CD14-positive monocyte (primary cell): Measurements from ENCODE around the gene DYNC2LI1. TPM values are rescaled to one million over a fixed set of nuclear protein-coding genes. Genes with fewer than 3 reads are reported as not detected.

Experiments
- DNase-seq, 3 donors: peaks; one replicate each; pipeline ENCODE4 v3.0.0-alpha.2; 2011 to 2022
- H2AFZ ChIP-seq: 2 replicates; pipeline ENCODE4 v1.6.0; 2012; ENCODE audit warnings: mild to moderate bottlenecking, low read depth, low read length, inconsistent platforms; ENCODE audit not compliant: insufficient read depth, poor library complexity, severe bottlenecking
- H3K27ac ChIP-seq, 2 donors: 1 replicate in 1 of 2; 2 replicates in 1 of 2; pipeline ENCODE4 v1.5.1; 2012 to 2013; ENCODE audit warnings: low read length in 2 of 2, control low read depth in 1 of 2, inconsistent platforms in 1 of 2, low read depth in 1 of 2, mild to moderate bottlenecking in 1 of 2
- H3K27me3 ChIP-seq, 2 donors: one replicate each; pipeline versions ENCODE4 v1.6.0 to v1.6.1; 2011 to 2013; ENCODE audit warnings: low read length in 2 of 2; ENCODE audit not compliant: control insufficient read depth in 2 of 2, insufficient read depth in 2 of 2
- H3K36me3 ChIP-seq, 2 donors: replicated peaks in 1 of 2; 1 replicate in 1 of 2; 2 replicates in 1 of 2; pipeline versions ENCODE4 v1.5.1 to v1.6.1; 2012 to 2013; ENCODE audit warnings: low read length in 2 of 2, control low read depth in 1 of 2, inconsistent platforms in 1 of 2, mild to moderate bottlenecking in 1 of 2; ENCODE audit not compliant: insufficient read depth in 2 of 2, control insufficient read depth in 1 of 2
- H3K4me1 ChIP-seq, 2 donors: 1 replicate in 1 of 2; 2 replicates in 1 of 2; pipeline versions ENCODE4 v1.5.1 to v1.6.1; 2012 to 2013; ENCODE audit warnings: low read length in 2 of 2, control low read depth in 1 of 2, inconsistent platforms in 1 of 2, mild to moderate bottlenecking in 1 of 2, moderate library complexity in 1 of 2; ENCODE audit not compliant: insufficient read depth in 2 of 2, control insufficient read depth in 1 of 2
- H3K4me2 ChIP-seq: replicated peaks from 2 replicates; pipeline ENCODE3; 2012; ENCODE audit warnings: low read length, moderate library complexity, mild to moderate bottlenecking; ENCODE audit not compliant: poor library complexity, severe bottlenecking; ENCODE audit errors: extremely low read depth
- H3K4me3 ChIP-seq, 3 experiments: fragments of 200-600 bp in 1 of 3; sonication (generic) in 1 of 3; replicated peaks in 1 of 3; 1 replicate in 2 of 3; 2 replicates in 1 of 3; pipeline ENCODE4 v1.5.1; 2011 to 2013; ENCODE audit warnings: low read length in 3 of 3, mild to moderate bottlenecking in 3 of 3, control low read depth in 2 of 3, low read depth in 2 of 3, inconsistent platforms in 1 of 3, moderate library complexity in 1 of 3
- H3K79me2 ChIP-seq: 2 replicates; pipeline ENCODE4 v1.6.0; 2012; ENCODE audit warnings: mild to moderate bottlenecking, control low read depth, inconsistent platforms, low read length, moderate library complexity; ENCODE audit not compliant: insufficient read depth
- H3K9ac ChIP-seq: 2 replicates; pipeline ENCODE4 v1.6.0; 2017; ENCODE audit warnings: low read length, mild to moderate bottlenecking; ENCODE audit not compliant: insufficient read depth, poor library complexity, severe bottlenecking
- H3K9me3 ChIP-seq, 2 donors: replicated peaks in 1 of 2; 1 replicate in 1 of 2; 2 replicates in 1 of 2; pipeline versions ENCODE4 v1.5.1 to v1.6.1; 2012 to 2013; ENCODE audit warnings: low read length in 2 of 2, control low read depth in 1 of 2; ENCODE audit not compliant: control insufficient read depth in 1 of 2, insufficient read depth in 1 of 2
- H4K20me1 ChIP-seq: 2 replicates; pipeline ENCODE4 v1.6.0; 2012; ENCODE audit warnings: mild to moderate bottlenecking, low read length, control low read depth, moderate library complexity; ENCODE audit not compliant: insufficient read depth
- H3K27ac Mint-ChIP-seq, 7 donors: one replicate each; pipeline ENCODE4 v1.8.0; 2020; ENCODE audit warnings: mild to moderate bottlenecking in 7 of 7, mixed read lengths in 7 of 7, moderate library complexity in 6 of 7, inconsistent platforms in 2 of 7
- H3K27me3 Mint-ChIP-seq, 3 donors: one replicate each; pipeline ENCODE4 v1.8.0; 2021 to 2022; ENCODE audit warnings: low read depth in 3 of 3, mild to moderate bottlenecking in 3 of 3, mixed read lengths in 3 of 3, moderate library complexity in 3 of 3, inconsistent platforms in 1 of 3
- H3K36me3 Mint-ChIP-seq, 2 donors: one replicate each; pipeline ENCODE4 v1.8.0; 2020; ENCODE audit warnings: mixed read lengths in 2 of 2, inconsistent platforms in 1 of 2, mild to moderate bottlenecking in 1 of 2
- H3K4me1 Mint-ChIP-seq: one replicate; pipeline ENCODE4 v1.8.0; 2020; ENCODE audit warnings: mild to moderate bottlenecking, mixed read lengths
- H3K4me3 Mint-ChIP-seq, 2 donors: one replicate each; pipeline ENCODE4 v1.8.0; 2020; ENCODE audit warnings: mild to moderate bottlenecking in 2 of 2, mixed read lengths in 2 of 2, moderate library complexity in 1 of 2
- H3K9me3 Mint-ChIP-seq, 7 donors: one replicate each; pipeline ENCODE4 v1.8.0; 2020 to 2022; ENCODE audit warnings: mixed read lengths in 7 of 7, mild to moderate bottlenecking in 6 of 7, moderate library complexity in 6 of 7, inconsistent platforms in 2 of 7
- CTCF ChIP-seq: fragments of 200-600 bp; IDR thresholded peaks from one replicate; pipeline ENCODE4 v1.8.0; 2022; ENCODE audit warnings: antibody characterized with exemption, mild to moderate bottlenecking
- WGBS: methylation state at CpG from one replicate; pipeline ENCODE4 v1.1.5; 2013; ENCODE audit warnings: missing lambda C conversion rate; ENCODE audit not compliant: insufficient coverage; 5-methylcytosine and 5-hydroxymethylcytosine counted together
- intact Hi-C, 2 donors: fragments of 100-400 bp; cut with micrococcal nuclease; formaldehyde crosslinking; loops; one replicate each; pipeline versions ENCODE4 v1.15.0 to v1.15.1; 2023
- polyA plus RNA-seq, 3 donors: library from polyadenylated mRNA; depleted of rRNA in 1 of 3; unstranded in 2 of 3; stranded (reverse) in 1 of 3; fragments of 300-500 nt in 2 of 3; fragments of >200 nt in 1 of 3; fragmentation: Illumina TruSeq in 2 of 3; gene quantifications; 1 replicate in 2 of 3; 2 replicates in 1 of 3; pipeline ENCODE4 v1.2.3, GENCODE V29; 2012 to 2021

Gene DYNC2LI1
- polyA plus RNA-seq, 3 donors, result 2.5 to 4.4 (median 3.5) TPM

- no peaks in the 10 kb centered on the region for H4K20me1 ChIP-seq
- no peaks in the 10 kb centered on the region for H3K27me3 ChIP-seq
- Mint-ChIP-seq H3K27me3 (peaks cover 0 to 16% (median 7%) of the 10 kb centered on the region in 3 donors), H3K4me1 (no peaks in the 10 kb centered on the region), H3K27ac (no peak overlapping the region), H3K9me3 (peaks cover 0 to 3% (median 0%) of the 10 kb centered on the region in 7 donors), H3K36me3 (no peaks in the 10 kb centered on the region), H3K4me3 (no peak overlapping the region)
- no peak overlapping the region for H2AFZ ChIP-seq
- no peaks in the 10 kb centered on the region for H3K9me3 ChIP-seq
- no peak for TF ChIP-seq CTCF
- no peak for DNase-seq
- no peak overlapping the region for H3K27ac ChIP-seq
- intact Hi-C loops, result no loop called here
- no peak overlapping the region for H3K9ac ChIP-seq
- H3K4me1 ChIP-seq, result no peaks in the 10 kb centered on the region
- H3K4me2 ChIP-seq, result no peak overlapping the region
- H3K4me3 ChIP-seq, result no peak overlapping the region
- no CpG with 5 or more reads among the region's 1 CpG for WGBS
- no peaks in the 10 kb centered on the region for H3K36me3 ChIP-seq
- H3K79me2 ChIP-seq, result no peaks in the 10 kb centered on the region
Measured at GRCh38 chr2:43731211-43731610, 42.6 kb upstream of the DYNC2LI1 start.

DNA sequence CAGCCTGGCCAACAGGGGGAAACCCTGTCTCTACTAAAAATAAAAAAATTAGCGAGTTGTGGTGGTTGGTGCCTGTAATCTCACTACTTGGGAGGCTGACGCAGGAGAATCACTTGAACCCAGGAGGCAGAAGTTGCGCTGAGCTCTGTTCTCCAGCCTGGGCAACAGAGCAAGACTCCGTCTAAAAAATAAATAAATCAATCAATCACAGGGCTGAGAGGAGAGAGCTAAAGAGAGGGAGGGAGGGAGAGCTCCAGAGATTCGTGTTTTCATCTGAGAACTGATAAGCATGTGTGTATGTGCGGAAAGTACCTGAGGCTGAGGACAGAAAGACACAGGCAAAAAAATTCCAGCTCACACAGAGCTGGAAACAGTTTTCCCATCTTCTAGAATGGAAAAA is 37.2 kb upstream of the DYNC2LI1 start:
- Mint-ChIP-seq H3K27ac (peak overlapping the region in 2 of 7 donors; percentile 4 to 38), H3K36me3 (no peaks in the 10 kb centered on the region), H3K27me3 (peaks cover 3 to 29% (median 18%) of the 10 kb centered on the region in 3 donors), H3K9me3 (peaks cover 0 to 3% (median 0%) of the 10 kb centered on the region in 7 donors), H3K4me1 (no peaks in the 10 kb centered on the region), H3K4me3 (no peak overlapping the region)
- H4K20me1 ChIP-seq, result no peaks in the 10 kb centered on the region
- H2AFZ ChIP-seq, result no peak overlapping the region
- H3K9me3 ChIP-seq, result no peaks in the 10 kb centered on the region
- H3K4me1 ChIP-seq, result no peaks in the 10 kb centered on the region
- no peak for TF ChIP-seq CTCF
- H3K9ac ChIP-seq, result no peak overlapping the region
- intact Hi-C loops, result no loop called here
- H3K27ac ChIP-seq, result no peak overlapping the region
- no peak for DNase-seq
- no CpG with 5 or more reads among the region's 6 CpGs for WGBS
- no peak overlapping the region for H3K4me2 ChIP-seq
- no peaks in the 10 kb centered on the region for H3K36me3 ChIP-seq
- no peak overlapping the region for H3K4me3 ChIP-seq
- H3K79me2 ChIP-seq, result no peaks in the 10 kb centered on the region
- peaks cover 0 to 7% of the 10 kb centered on the region in 2 donors for H3K27me3 ChIP-seq
